ENCODE measurements around the gene PCNX3. TPM values are rescaled to one million over a fixed set of nuclear protein-coding genes. Genes with fewer than 3 reads are reported as not detected.

Gene PCNX3
- polyA plus RNA-seq, 3 donors: 0.58 to 36.4 (median 1.7) TPM

GRCh38 chr11:65657426-65657825 lies 41.9 kb downstream of the PCNX3 start:
- H3K79me2 ChIP-seq (ENCODE audit: insufficient read depth, low read length): peaks cover 62% of the 10 kb centered on the region
- H3K4me2 ChIP-seq (replicated peaks; ENCODE audit: extremely low read depth, low read length, poor library complexity, severe bottlenecking): no peak overlapping the region
- peaks cover 70 to 77% of the 10 kb centered on the region in 2 donors for H3K36me3 ChIP-seq (replicated peaks in 1 of 2; ENCODE audit: control insufficient read depth in 1 of 2, insufficient read depth in 2 of 2, low read length in 2 of 2)
- TF ChIP-seq, protein P1, sequence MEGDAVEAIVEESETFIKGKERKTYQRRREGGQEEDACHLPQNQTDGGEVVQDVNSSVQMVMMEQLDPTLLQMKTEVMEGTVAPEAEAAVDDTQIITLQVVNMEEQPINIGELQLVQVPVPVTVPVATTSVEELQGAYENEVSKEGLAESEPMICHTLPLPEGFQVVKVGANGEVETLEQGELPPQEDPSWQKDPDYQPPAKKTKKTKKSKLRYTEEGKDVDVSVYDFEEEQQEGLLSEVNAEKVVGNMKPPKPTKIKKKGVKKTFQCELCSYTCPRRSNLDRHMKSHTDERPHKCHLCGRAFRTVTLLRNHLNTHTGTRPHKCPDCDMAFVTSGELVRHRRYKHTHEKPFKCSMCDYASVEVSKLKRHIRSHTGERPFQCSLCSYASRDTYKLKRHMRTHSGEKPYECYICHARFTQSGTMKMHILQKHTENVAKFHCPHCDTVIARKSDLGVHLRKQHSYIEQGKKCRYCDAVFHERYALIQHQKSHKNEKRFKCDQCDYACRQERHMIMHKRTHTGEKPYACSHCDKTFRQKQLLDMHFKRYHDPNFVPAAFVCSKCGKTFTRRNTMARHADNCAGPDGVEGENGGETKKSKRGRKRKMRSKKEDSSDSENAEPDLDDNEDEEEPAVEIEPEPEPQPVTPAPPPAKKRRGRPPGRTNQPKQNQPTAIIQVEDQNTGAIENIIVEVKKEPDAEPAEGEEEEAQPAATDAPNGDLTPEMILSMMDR (IDR thresholded peaks at IDR 0.05): no peak
- no peak overlapping the region for H3K27ac ChIP-seq (ENCODE audit: low read depth in 1 of 2, low read length in 2 of 2)
- H3K9me3 ChIP-seq (replicated peaks in 1 of 2; ENCODE audit: control insufficient read depth in 1 of 2, insufficient read depth in 1 of 2, low read length in 2 of 2): no peaks in the 10 kb centered on the region
- no peak overlapping the region for H2AFZ ChIP-seq (ENCODE audit: insufficient read depth, low read depth, low read length, poor library complexity, severe bottlenecking)
- H4K20me1 ChIP-seq (ENCODE audit: insufficient read depth, low read length): peaks cover 69% of the 10 kb centered on the region
- peaks cover 33 to 36% of the 10 kb centered on the region in 2 donors for H3K4me1 ChIP-seq (ENCODE audit: control insufficient read depth in 1 of 2, insufficient read depth in 2 of 2, low read length in 2 of 2)
- Mint-ChIP-seq H3K4me3 (no peak overlapping the region), H3K27me3 (ENCODE audit: low read depth in 3 of 3) (peaks cover 0 to 3% (median 0%) of the 10 kb centered on the region in 3 donors), H3K36me3 (peaks cover 69 to 75% of the 10 kb centered on the region in 2 donors), H3K4me1 (peaks cover 36% of the 10 kb centered on the region), H3K9me3 (no peaks in the 10 kb centered on the region), H3K27ac (peak overlapping the region in 4 of 7 donors; percentile 2 to 62 (median 36))
- H3K9ac ChIP-seq (ENCODE audit: insufficient read depth, low read length, poor library complexity, severe bottlenecking): no peak overlapping the region
- intact Hi-C loops (cut with micrococcal nuclease): no loop called here
- no peak overlapping the region for H3K4me3 ChIP-seq (replicated peaks in 1 of 3; ENCODE audit: low read depth in 2 of 3, low read length in 3 of 3)
- no peaks in the 10 kb centered on the region for H3K27me3 ChIP-seq (ENCODE audit: control insufficient read depth in 2 of 2, insufficient read depth in 2 of 2, low read length in 2 of 2)
- peak in 1 of 3 donors; percentile 6 for DNase-seq
- WGBS (ENCODE audit: insufficient coverage): 99% methylated on average over 7 of the region's 7 CpGs

DNA sequence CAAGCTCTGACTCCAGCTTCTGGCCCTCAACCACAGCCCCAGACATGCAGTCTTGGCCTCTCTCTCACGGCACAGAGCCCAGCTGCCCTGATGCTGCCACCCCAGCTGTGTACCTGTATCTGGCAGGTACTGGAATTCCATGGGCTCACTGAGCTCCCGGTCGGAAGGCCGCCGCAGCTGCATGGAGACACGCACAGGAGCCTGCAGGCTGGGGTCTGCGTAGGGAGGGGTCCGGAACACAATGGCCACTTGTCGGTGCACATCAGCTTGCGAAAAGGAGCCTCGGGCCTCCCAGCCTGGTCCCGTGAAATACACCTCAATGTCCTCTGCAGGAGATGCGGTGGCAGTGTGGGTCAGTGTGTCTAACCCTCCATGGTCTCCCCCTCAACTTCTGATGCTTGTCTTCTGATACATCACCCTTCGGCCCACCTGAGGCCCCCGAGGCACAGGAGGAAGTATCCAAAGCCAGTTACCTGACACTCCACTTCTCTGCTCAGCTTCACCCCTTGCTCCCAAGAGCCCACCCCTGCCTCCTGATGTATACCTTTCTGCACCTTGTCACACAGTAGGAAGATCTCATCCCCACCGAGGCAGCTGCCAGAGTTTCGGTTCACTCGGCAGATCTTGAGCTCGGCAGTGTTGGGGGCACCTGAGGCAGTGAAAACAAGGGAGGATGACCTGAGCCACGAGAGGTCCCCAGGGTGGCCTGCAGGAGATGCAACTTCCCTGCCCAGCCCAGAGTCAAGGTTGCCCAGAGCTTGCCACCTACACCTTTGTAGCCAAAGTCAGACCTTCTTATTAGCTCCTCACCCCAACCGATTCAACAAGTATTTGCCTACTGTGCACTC lies 42.8 kb downstream of the PCNX3 start:
- peaks cover 0 to 3% (median 0%) of the 10 kb centered on the region in 3 donors for H3K27me3 Mint-ChIP-seq (ENCODE audit: low read depth in 3 of 3)
- Histone ChIP-seq H4K20me1 (ENCODE audit: insufficient read depth, low read length) (peaks cover 69% of the 10 kb centered on the region), H3K36me3 (replicated peaks in 1 of 2; ENCODE audit: control insufficient read depth in 1 of 2, insufficient read depth in 2 of 2, low read length in 2 of 2) (peaks cover 70 to 77% of the 10 kb centered on the region in 2 donors), H3K9ac (ENCODE audit: insufficient read depth, low read length, poor library complexity, severe bottlenecking) (no peak overlapping the region), H3K27ac (ENCODE audit: low read depth in 1 of 2, low read length in 2 of 2) (no peak overlapping the region), H3K79me2 (ENCODE audit: insufficient read depth, low read length) (peaks cover 65% of the 10 kb centered on the region), H3K9me3 (replicated peaks in 1 of 2; ENCODE audit: control insufficient read depth in 1 of 2, insufficient read depth in 1 of 2, low read length in 2 of 2) (no peaks in the 10 kb centered on the region), H3K4me2 (replicated peaks; ENCODE audit: extremely low read depth, low read length, poor library complexity, severe bottlenecking) (no peak overlapping the region), H3K4me3 (replicated peaks in 1 of 3; ENCODE audit: low read depth in 2 of 3, low read length in 3 of 3) (no peak overlapping the region), H2AFZ (ENCODE audit: insufficient read depth, low read depth, low read length, poor library complexity, severe bottlenecking) (no peak overlapping the region), H3K27me3 (ENCODE audit: control insufficient read depth in 2 of 2, insufficient read depth in 2 of 2, low read length in 2 of 2) (no peaks in the 10 kb centered on the region), H3K4me1 (ENCODE audit: control insufficient read depth in 1 of 2, insufficient read depth in 2 of 2, low read length in 2 of 2) (peaks cover 27 to 31% of the 10 kb centered on the region in 2 donors)
- H3K36me3 Mint-ChIP-seq: peaks cover 69 to 75% of the 10 kb centered on the region in 2 donors
- peak overlapping the region in 3 of 7 donors; percentile 12 to 51 (median 33) for H3K27ac Mint-ChIP-seq
- intact Hi-C loops (cut with micrococcal nuclease): no loop called here
- peaks cover 29% of the 10 kb centered on the region for H3K4me1 Mint-ChIP-seq
- H3K4me3 Mint-ChIP-seq: no peak overlapping the region
- H3K9me3 Mint-ChIP-seq: no peaks in the 10 kb centered on the region
- no peak for DNase-seq
- TF ChIP-seq, protein P1 (IDR thresholded peaks at IDR 0.05): no peak
- WGBS (ENCODE audit: insufficient coverage): 92% methylated on average over 20 of the region's 21 CpGs
